Myocyte (in vitro differentiated cells): ENCODE measurements around the gene MIF4GD. TPM values are rescaled to one million over a fixed set of nuclear protein-coding genes. Genes with fewer than 3 reads are reported as not detected.
"Not testable (repeated sequence)": the region's sequence is repeated elsewhere in the genome, so short reads cannot be mapped to it uniquely, and the experiment has no call there.

Experiments used
- DNase-seq: peaks from one replicate; pipeline ENCODE4 v3.0.0-alpha.2; 2012; ENCODE audit warnings: low read depth
- total RNA-seq: library from RNA; depleted of rRNA; stranded (reverse); fragments of >200 nt; gene quantifications from 2 replicates; pipeline ENCODE4 v1.2.3, GENCODE V29; 2014

The MIF4GD gene
- total RNA-seq, 1 donor from 2014 or later = 9.9 TPM

GRCh38 chr17:75261336-75262111 is 9.5 kb downstream of the MIF4GD start, which contains the start of the genes GGA3 and MRPS7:
GGA3 (minus strand) TSS chr17:75261606; CDS start chr17:75261587, 19 bp downstream.
MRPS7 (plus strand) TSS chr17:75261879; CDS start chr17:75261901, 22 bp downstream.
- peak; percentile 96 for DNase-seq

DNA sequence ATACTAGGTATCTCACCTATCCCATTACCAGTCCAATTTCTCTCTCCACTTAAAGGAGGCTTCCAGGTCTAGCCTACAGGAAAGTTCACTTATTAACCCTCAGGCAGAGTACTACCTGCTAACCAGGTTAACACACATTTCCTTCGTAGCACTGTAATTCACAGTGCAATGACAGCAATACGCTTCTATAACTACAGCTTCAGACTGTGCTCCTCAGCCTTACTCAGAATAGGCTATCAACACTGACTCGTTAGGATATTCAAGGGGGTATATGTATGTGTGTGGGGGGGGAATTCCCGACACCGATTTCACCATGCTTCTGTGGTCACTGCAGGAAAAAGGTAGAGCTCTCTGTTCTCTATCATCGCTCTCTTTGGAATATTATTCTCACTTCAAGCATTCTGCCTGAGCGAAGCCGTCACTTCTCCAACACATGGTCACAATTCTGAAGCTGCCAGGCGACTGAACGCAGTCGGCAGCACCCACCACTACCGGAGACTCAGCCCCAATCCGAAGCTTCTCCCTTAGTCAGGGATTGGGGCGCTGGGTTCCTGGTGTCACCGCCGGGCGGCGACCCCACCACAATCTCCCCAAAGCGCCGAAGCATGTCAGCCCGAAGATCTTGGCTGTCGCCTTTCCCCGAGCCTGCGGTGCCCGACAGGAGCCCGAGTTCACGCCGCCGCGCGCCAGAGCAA is 10.2 kb downstream of the MIF4GD start:
- no peak for DNase-seq

GRCh38 chr17:75257228-75257627 is 13.8 kb downstream of the MIF4GD start:
- DNase-seq = not testable (repeated sequence)

DNA sequence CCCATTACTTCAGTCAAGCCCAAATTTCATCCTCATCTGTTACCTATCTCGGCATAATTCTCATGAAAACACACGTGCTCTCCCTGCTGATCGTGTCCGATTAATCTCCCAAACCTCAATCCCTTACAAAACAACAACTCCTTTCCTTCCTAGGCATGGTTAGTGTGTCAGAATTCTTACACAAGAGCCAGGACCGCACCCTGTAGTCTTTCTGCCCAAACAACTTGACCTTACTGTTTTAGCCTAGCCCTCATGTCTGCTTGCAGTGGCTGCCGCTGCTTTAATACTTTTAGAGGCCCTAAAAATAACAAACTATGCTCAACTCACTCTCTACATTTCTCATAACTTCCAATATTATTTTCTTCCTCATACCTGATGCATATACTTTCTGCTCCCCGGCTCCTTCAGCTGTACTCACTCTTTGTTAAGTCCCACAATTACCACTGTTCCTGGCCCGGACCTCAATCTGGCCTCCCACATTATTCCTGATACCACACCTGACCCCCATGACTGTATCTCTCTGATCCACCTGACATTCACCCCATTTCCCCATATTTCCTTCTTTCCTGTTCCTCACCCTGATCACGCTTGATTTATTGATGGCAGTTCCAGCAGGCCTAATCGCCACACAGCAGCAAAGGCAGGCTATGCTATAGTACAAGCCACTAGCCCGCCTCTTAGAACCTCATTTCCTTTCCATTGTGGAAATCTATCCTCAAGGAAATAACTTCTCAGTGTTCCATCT is 14.9 kb downstream of the MIF4GD start:
- DNase-seq = not testable (repeated sequence)

DNA sequence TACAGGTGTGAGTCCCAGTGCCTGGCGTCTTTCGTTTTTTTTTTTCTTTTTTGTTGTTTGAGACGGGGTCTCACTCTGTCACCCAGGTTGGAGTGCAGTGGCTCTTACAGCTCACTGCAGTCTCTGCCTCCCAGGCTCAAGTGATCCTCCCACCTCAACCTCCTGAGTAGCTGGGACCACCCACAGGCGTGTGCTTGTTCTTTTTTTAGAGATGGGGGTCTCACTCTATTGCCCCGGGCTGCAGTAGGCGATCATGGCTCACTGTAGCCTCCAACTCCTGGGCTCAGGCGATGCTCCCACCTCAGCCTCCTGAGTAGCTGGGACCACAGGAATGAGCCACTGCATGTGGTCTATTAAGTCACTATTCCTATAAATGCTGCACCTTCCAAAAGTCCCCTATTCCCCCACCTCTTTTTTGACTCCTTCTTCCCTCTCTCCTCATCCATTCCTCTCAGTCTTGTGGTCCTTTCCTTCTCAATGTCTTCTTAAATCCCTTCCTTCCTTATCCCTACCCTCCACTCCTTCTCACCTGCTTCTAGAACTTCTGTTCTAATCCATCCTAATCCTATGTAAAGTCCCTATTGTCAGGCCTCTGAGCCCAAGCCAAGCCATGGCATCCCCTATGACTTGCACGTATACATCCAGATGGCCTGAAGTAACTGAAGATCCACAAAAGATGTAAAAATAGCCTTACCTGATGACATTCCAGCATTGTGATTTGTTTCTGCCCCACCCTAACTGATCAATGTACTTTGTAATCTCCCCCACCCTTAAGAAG is 18.8 kb downstream of the MIF4GD start:
- no peak for DNase-seq

DNA sequence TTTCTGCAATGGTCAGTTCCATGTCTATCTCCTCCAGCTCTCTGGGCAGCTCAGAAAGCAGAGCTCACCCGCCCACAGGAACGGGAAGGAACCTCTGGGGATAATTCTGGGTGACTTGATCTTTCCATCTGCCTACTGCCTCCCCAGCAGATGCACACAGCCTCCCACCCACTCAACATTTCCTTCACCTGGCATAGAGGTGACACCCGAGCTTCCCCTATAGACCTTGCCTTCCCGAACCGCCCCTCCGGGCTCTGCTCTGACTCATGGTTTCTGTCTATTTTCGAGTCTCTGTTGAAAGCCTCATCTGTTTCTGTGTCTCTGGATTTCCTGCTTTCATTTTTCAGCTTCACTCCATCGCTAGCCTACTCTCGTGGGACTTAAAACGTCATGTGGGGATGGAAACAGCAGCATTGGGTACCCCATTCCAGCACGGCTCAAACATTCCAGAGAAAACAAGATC is 21.0 kb downstream of the MIF4GD start:
- DNase-seq = peak; percentile 71

DNA sequence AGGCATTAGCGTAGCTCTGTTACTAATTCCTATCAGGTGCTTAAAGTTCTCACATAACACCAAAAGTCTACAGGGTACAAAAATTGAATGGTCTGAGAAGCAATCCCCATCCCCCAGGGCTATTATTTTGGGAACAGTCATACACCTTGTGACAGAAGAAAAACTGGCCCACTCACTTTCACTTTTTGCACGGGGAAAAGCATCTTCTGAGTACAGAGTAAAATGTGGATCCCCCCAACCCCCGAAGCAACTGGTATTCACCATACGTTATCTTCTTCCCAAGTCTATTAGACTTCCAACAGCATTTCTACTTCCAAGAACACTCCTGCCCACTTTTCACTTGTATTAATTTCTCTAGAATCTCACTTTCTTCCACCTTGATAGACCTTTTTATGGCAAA is 21.5 kb downstream of the MIF4GD start:
- no peak for DNase-seq

GRCh38 chr17:75246404-75246803 is 24.6 kb downstream of the MIF4GD start:
- no peak for DNase-seq

DNA sequence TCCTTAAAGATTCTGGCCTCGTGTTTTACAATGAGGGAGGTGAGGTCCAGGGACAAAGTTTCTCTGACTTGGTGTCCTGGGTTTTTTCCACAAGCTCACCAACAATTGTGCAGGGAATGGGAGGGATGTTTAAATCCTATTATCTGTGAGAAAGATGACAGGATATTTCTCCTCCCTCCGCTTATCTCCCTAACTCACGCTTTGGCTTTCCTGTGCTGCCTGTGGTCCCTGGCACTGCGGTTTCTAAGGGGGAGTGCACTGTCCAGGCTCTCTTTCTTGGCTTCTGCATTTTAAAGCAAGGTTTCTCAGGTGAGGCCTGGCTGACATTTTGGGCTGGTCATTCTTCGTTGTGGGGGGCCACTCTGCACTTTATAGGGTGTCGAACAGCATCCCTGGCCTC is 26.0 kb downstream of the MIF4GD start:
- DNase-seq = no peak

GRCh38 chr17:75244133-75244866 is 26.7 kb downstream of the MIF4GD start:
- DNase-seq = peak; percentile 79

GRCh38 chr17:75242461-75243042 is 28.5 kb downstream of the MIF4GD start:
- DNase-seq = no peak

DNA sequence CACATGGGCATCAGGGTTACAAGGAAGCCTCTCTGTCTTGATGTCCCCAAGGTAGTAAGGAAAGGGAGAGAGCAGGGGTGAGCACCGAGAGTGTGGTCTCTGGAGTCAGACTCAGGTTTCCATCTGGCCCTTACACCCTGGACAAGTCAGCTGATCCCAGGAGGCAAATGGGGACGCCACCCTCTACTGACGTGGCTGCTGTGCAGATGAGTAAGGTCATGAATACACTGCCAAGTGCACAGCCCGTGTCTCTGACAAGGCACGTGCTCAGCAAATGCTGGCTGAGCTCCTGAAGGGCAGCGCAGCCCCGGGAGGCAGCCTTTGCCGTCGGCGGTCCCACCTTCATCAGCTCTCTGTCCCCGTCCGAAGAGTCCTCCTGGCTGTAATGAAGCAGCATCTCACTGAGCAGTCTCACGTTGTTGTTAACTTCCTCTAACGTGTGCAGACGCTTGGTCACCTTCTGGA is 29.0 kb downstream of the MIF4GD start:
- peak; percentile 74 for DNase-seq

DNA sequence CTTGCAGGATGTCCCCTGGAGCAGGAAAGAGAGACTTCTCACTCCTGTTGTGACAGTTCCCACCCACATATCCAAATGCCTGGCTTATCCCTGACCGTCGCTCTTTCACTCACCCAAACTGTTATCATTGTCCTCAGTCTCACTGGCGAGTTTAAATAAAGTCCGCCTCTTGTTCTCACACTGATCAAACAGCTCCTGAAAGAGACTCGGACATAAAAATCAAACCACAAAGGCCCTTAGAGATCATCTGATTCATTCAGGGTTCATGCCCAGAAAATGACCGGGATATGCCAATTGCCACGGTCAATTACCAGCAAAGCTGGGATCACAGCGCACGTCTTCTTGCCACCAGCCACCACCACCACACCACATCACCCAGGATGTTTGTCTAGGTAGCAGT is 29.5 kb downstream of the MIF4GD start:
- DNase-seq = peak; percentile 21

- peak; percentile 44 for DNase-seq
Measured at GRCh38 chr17:75241143-75241430, 29.9 kb downstream of the MIF4GD start.

DNA sequence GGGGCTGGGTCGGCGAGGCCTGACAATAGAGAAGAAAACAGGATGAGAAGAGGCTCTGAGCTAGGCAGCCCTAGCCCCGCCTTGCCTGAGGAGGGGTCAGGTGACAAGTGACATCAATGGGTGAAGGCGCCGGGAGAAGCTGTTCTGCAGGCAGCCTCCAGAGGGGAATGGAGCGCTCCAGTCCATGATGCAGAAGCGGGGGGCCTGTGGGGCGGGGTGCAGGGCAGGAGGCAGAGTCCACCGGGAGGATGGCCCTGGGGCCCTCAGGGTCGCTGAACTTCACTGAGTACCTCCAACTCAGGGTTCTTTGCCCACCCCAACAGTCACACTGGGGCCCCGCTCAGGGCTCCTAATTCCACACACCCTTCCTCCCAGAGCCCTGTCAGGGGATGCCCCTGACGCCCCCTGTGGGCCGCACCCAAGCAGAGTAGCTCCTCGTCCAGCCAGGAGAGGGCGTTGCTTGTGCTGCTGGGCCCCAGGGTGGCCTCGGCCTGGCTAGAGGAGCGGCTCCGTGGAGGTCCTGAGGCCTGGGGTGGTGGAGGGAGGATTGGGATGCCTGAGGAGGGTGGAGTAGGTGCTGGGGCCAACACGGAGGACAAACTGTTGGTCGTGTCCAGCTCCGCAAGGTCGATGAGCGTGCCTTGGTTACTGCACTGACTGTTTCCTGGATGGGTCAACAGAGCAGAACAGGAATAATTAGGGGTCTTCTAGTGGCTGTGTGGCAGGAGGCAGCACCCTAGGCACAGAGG is 30.5 kb downstream of the MIF4GD start:
- peak; percentile 55 for DNase-seq

- DNase-seq = no peak
Measured at GRCh38 chr17:75239778-75240393, 31.1 kb downstream of the MIF4GD start.

DNA sequence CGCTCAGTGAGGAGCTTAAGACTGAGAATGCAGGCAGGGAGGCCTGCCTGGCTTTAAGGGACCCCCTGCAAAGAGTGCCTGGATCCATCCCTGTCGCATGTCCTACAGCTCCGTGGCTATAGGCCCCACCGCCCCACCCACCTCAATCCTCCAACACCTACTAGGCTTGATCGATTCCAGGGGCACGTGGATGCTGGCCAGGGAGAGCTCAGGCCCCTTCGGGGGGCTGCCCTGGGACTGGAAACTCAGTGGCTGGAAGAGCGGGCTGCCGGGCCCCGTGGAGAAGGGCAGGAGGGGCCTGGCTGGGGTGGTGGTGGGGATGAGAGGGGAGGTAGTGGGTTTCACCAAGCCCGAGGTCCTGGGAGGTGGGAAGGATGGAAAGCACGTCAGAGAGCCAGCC is 31.8 kb downstream of the MIF4GD start:
- no peak for DNase-seq

- DNase-seq = peak; percentile 48
Measured at GRCh38 chr17:75238684-75239191, 32.3 kb downstream of the MIF4GD start.
